HAP-1 (cell line): Measurements from ENCODE around the gene LOXL3.

Experiments
- DNase-seq, 2 experiments: peaks; one replicate each; pipeline ENCODE4 v3.0.0-alpha.2; 2016 to 2020; ENCODE audit warnings: low spot score in 2 of 2
- H3K27me3 ChIP-seq: fragments of 250-450 bp; sonication (Bioruptor Pico); 2 replicates; pipeline ENCODE4 v1.5.1; 2020; ENCODE audit warnings: low read depth, mild to moderate bottlenecking, moderate library complexity
- H3K36me3 ChIP-seq: fragments of 250-450 bp; sonication (Bioruptor Pico); replicated peaks from 2 replicates; pipeline ENCODE4 v1.5.1; 2020; ENCODE audit warnings: mild to moderate bottlenecking
- H3K4me1 ChIP-seq: fragments of 250-450 bp; sonication (Bioruptor Pico); 2 replicates; pipeline ENCODE4 v1.5.1; 2020; ENCODE audit warnings: mild to moderate bottlenecking
- H3K4me3 ChIP-seq: fragments of 250-450 bp; sonication (Bioruptor Pico); 2 replicates; pipeline ENCODE4 v1.5.1; 2020; ENCODE audit warnings: mild to moderate bottlenecking, moderate library complexity
- H3K9me3 ChIP-seq: fragments of 250-450 bp; sonication (Bioruptor Pico); 2 replicates; pipeline ENCODE4 v1.5.1; 2020; ENCODE audit warnings: mild to moderate bottlenecking, moderate library complexity
- in situ Hi-C: fragments of 300-500 bp; cut with MboI; formaldehyde crosslinking; loops from 3 replicates; pipeline ENCODE4 v1.14.3; 2020; ENCODE audit warnings: low sequenced_read_pairs, inconsistent platforms, mixed read lengths

Gene LOXL3

DNA sequence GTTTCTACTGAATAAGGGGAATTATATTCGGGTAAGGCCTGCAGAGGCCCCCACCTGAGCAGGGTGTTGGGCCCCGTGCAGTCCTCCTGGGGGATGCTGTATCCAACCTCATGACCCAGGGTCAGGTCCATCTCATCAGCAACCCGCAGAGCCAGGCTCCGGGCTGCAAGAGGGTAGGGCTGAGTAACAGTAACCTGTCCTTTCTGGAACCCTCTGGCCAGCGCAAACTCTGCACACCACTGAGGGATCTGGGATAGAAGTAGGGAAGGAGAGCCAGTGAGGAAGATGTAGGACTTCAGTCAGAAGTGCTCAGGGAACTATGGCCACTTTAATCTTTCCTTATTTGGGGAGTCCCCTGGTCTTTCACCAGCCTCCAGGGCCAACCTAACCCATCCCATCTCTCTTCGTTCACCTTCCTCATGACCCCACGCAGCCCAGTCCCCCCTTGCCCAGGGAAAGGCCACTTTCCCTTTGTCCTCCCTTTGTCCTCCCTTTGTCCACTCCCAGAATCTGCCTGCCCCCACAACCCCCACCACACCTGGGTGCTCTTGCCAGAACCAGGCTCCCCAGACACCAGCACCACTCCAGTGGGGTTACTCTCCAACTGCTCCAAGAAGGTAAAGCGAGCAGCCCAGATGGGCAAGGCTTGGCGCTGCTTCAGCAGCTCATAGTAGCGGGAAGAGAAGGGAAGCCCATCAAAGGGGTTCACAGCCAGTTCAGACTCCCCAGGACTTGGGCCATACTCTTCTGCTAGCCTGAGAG, 28.6 kb downstream of the LOXL3 start:
- H3K9me3 ChIP-seq, result no peaks in the 10 kb centered on the region
- in situ Hi-C loops, result no loop called here
- no peaks in the 10 kb centered on the region for H3K27me3 ChIP-seq
- no peak for DNase-seq
- peaks cover 29% of the 10 kb centered on the region for H3K36me3 ChIP-seq
- no peak overlapping the region for H3K4me3 ChIP-seq
- H3K4me1 ChIP-seq, result peaks cover 8% of the 10 kb centered on the region

DNA sequence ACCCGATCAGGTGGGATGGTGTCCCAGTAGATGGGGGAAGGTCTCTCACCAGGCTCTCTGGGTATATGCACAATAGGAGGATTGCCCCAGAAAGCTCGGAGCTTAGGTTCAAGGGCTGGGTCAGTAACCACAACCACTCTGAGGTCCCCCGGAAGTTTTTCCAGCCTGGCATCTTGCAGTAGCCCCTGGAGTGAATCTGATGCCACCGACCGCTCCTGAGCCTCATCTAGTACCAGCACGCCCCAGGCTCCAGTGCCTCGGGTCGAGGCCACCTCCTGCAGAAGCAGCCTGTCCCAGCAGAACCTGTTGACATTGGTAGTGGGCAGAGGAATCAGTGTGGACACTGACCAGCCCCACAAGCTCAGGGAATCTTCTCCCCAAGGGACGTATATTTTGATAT, 29.7 kb downstream of the LOXL3 start:
- in situ Hi-C loops, result no loop called here
- H3K4me1 ChIP-seq, result peaks cover 8% of the 10 kb centered on the region

DNA sequence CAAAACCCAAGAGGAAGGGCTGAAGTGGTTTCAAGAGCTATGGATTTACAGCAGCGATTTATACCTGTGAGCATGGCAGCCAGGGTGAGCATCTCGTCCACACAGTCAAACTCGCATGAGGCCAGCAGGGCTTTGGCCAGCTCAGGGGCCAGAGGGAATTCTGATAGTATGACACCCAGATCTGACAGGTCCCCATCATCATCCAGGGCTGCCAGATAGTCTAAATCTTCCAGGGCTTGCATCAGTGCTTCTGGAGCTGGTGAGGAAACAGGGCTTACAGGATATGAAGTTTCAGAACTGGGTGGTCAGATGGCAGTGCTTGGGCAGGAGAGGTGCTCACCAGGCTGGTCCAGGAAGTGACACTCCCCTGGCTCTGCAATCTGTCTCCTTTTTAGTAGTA, 31.2 kb downstream of the LOXL3 start:
- H3K9me3 ChIP-seq, result no peaks in the 10 kb centered on the region
- DNase-seq, result no peak
- H3K4me3 ChIP-seq, result no peak overlapping the region
- in situ Hi-C loops, result no loop called here
- no peaks in the 10 kb centered on the region for H3K4me1 ChIP-seq
- H3K36me3 ChIP-seq, result peaks cover 19% of the 10 kb centered on the region
- no peaks in the 10 kb centered on the region for H3K27me3 ChIP-seq

More for the DNA sequence above, 29.7 kb downstream of the LOXL3 start:
- Histone ChIP-seq H3K27me3 (no peaks in the 10 kb centered on the region), H3K9me3 (no peaks in the 10 kb centered on the region), H3K36me3 (peaks cover 27% of the 10 kb centered on the region), H3K4me3 (no peak overlapping the region)
- no peak for DNase-seq

DNA sequence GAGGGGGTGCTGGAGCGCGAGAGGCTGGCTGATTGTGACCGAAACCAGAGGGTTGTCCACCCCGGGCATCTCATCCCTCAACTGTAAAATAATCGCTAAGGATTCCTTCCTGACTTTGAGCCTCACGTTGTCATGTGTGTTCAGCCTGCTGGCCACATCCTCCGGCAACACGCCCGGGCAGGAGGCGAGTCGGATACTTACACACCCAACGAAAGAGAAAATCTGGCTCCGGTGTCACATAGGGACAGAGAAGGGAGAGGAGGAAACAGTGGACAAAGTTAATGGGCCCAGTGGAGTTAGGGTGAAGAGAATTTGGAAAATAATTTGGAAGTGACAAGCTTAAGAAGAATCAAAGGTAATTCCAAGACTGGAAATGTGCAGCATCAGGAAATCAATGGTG, 37.1 kb downstream of the LOXL3 start:
- Histone ChIP-seq H3K4me1 (no peaks in the 10 kb centered on the region), H3K4me3 (no peak overlapping the region), H3K36me3 (no peaks in the 10 kb centered on the region), H3K27me3 (no peaks in the 10 kb centered on the region), H3K9me3 (no peaks in the 10 kb centered on the region)
- no peak for DNase-seq
- in situ Hi-C loops, result no loop called here

DNA sequence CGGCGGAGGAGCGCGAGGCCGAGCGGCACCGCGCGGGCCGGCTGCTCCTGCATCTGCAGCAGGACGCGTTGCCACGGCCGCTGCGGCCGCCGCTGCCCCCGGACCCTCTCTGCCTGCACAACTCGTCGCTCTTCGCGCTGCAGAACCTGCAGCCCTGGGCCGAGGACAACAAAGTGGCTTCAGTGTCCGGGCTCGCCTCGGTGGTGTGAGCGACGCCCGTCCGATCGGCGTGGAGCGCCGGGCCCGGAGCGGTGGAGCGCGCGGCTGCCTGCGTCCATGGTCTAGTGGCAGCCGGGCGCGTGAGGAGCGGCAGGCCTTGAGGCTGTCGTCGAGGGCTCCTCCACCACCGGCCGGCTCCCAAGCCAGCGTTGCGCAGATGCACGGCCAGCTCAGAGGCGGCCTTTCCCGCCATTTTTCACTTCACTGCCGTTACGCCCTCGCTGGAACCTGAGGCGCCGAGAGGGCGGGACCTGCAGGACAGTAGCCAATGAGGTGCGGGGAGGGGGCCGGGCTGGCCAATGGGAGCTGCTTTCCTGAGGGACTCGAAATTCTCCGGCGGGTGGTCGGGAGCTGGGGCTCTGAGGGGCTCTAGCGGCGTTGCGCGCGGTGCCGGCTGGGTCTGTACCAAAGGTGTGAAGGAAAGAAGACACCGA, 37.6 kb downstream of the LOXL3 start:
- no peaks in the 10 kb centered on the region for H3K27me3 ChIP-seq
- H3K9me3 ChIP-seq, result no peaks in the 10 kb centered on the region
- DNase-seq, result no peak
- no peak overlapping the region for H3K4me3 ChIP-seq
- no peaks in the 10 kb centered on the region for H3K4me1 ChIP-seq
- no peaks in the 10 kb centered on the region for H3K36me3 ChIP-seq
- in situ Hi-C loops, result no loop called here

DNA sequence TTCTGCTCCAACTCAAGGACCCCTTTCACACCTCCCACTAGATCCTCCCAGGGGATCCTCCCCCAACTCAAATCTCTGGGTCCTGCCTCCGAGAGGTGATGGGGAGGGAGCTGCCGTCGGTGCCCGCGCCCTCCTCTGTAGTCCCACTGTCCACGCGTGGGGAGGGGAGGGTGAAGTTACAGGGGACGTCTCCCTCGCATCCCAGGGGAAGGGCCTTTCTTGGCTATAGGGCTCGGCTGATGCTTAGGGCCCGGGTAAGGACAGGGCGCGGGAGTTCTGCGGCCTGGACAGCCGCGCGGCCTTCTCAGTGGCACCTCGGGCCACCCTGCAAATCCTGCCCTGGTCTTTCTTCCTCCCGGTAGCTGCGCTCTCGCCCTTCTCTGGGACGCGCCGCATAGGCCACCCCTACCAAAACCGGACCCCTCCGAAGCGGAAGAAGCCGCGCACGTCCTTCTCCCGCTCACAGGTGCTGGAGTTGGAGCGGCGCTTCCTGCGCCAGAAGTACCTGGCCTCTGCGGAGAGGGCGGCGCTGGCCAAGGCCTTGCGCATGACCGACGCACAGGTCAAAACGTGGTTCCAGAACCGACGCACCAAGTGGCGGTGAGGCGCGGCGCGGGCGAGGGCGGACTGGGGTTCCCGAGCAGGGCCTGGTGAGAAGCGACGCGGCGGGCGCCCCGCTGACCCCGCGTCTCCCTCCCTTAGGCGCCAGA, 38.3 kb downstream of the LOXL3 start:
- no peaks in the 10 kb centered on the region for H3K27me3 ChIP-seq
- H3K4me1 ChIP-seq, result no peaks in the 10 kb centered on the region
- in situ Hi-C loops, result no loop called here
- no peaks in the 10 kb centered on the region for H3K9me3 ChIP-seq
- no peak overlapping the region for H3K4me3 ChIP-seq
- DNase-seq, result no peak
- no peaks in the 10 kb centered on the region for H3K36me3 ChIP-seq

DNA sequence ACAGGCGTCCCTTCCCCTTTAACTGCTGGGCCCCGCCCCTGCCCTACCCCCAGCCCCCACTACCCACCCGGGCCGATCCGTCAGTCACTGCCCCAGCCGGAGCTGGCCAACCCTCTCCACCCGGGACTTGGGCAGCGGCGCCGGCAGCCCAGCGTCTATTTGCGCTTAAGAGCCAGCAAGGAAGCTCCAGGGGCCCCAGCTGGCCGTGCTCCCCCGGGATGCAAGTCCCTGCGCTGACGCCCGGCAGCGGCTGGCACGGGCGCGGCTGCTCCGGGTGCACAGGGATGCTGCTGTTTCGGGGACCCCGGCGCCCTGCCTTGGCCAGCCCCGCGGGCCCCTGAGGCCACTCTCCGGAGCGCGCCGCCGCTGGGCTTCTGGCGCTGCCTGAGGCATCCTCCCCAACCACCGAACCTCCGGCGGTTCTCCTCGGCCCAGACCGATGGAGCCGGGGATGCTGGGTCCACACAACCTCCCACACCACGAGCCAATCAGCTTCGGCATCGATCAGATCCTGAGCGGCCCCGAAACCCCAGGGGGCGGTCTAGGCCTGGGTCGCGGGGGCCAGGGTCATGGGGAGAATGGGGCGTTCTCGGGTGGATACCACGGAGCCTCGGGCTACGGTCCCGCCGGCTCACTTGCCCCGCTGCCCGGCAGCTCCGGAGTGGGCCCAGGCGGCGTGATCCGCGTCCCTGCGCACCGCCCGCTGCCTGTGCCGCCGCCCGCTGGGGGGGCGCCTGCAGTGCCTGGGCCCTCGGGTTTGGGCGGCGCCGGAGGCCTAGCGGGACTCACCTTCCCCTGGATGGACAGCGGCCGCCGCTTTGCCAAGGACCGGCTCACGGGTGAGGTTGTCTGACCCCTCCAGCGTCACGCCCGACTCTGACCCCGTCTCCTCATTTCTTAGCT, 39.1 kb downstream of the LOXL3 start, which contains the start of gene TLX2:
TSS of gene TLX2 (plus strand) at position 83 of the 903 bp plus-strand sequence. CDS start at position 440, 357 bp downstream.
- no peaks in the 10 kb centered on the region for H3K4me1 ChIP-seq
- no peaks in the 10 kb centered on the region for H3K9me3 ChIP-seq
- H3K36me3 ChIP-seq, result no peaks in the 10 kb centered on the region
- H3K27me3 ChIP-seq, result no peaks in the 10 kb centered on the region
- H3K4me3 ChIP-seq, result no peak within 1 kb of the TSS
- DNase-seq, result no peak
- in situ Hi-C loops, result no loop called here

DNA sequence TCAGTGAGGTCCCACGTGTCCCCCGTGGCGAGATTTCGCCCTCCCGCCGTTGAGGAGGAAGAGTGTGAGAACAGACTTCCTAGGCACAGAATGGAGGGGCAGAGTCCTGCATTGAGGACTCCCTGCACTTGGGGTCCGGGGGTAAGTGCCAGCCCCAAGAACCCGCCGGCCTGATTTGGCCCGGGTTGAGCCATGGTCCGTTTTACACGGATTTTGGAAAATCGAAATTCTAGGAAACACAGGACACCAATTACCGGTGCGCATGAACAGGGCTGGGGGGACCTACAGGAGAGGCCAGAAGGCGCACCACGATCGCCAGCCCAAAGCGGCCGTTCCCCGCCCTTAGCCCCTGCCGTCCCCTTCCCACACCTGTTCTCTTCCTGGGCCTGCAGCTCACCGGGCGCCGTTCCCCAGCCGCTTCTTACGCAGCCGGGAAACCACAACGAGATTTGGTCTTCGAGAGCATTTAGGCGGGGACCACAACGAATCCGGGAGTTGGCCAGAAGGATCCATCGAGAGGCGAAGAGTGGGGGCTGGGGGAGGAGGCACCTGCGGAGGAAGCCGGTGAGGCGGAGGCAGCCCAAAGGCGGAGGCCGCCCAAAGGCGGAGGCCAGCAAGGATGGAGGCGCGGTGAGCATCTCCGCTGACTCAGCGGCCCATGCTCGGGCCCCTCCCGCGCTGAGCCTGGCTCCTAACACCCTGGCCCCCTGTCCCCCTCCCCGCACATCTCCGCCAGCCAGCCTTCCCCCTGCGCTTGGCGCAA, 40.0 kb downstream of the LOXL3 start:
- no peak for DNase-seq
- Histone ChIP-seq H3K9me3 (no peaks in the 10 kb centered on the region), H3K27me3 (no peaks in the 10 kb centered on the region), H3K4me1 (no peaks in the 10 kb centered on the region), H3K36me3 (no peaks in the 10 kb centered on the region), H3K4me3 (no peak overlapping the region)
- in situ Hi-C loops, result no loop called here

DNA sequence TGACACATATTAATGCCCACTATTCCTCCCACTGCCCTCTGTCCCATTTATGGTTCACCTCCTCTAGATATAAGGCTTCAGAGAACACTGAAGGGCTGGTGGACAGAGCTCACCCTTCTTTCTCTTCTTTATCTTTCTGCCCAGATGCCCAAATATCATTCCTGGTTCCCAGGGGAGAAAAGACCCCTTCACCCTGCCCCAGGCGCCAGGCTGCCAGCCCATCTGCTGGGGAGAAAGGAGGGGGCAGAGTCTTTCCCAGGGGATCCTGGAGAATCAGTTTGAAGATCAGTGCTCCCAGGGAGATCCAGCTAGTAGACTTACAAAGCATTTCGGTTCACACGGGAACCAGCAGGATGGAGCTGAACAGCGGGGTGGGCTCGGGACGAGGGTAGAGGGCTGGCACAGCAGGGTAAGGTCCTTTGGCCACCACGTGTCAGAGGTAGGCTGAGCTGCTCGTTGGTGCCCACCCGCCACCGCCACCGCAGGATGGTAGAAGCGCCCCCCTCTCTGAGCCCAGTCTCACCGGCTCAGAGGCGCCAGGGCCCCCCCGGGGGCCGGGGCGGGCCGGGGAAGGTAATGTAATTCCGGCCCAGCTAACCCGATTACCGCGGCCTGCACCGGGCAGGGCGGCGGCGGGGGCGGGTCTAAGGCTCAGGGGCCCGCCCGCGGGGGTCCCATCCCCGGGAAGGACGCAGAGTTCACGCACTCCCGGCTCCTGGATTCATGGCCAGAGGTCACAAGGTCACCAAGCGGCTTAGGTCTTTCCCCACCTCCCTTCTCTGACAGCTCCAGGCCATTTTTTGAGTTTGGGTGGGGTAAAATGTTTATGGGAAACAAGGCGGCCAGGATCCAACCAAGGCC, 40.8 kb downstream of the LOXL3 start:
- Histone ChIP-seq H3K4me3 (no peak overlapping the region), H3K27me3 (no peaks in the 10 kb centered on the region), H3K36me3 (no peaks in the 10 kb centered on the region), H3K4me1 (no peaks in the 10 kb centered on the region; the same call in 1 of the 2 replicates), H3K9me3 (no peaks in the 10 kb centered on the region)
- in situ Hi-C loops, result no loop called here
- no peak for DNase-seq

DNA sequence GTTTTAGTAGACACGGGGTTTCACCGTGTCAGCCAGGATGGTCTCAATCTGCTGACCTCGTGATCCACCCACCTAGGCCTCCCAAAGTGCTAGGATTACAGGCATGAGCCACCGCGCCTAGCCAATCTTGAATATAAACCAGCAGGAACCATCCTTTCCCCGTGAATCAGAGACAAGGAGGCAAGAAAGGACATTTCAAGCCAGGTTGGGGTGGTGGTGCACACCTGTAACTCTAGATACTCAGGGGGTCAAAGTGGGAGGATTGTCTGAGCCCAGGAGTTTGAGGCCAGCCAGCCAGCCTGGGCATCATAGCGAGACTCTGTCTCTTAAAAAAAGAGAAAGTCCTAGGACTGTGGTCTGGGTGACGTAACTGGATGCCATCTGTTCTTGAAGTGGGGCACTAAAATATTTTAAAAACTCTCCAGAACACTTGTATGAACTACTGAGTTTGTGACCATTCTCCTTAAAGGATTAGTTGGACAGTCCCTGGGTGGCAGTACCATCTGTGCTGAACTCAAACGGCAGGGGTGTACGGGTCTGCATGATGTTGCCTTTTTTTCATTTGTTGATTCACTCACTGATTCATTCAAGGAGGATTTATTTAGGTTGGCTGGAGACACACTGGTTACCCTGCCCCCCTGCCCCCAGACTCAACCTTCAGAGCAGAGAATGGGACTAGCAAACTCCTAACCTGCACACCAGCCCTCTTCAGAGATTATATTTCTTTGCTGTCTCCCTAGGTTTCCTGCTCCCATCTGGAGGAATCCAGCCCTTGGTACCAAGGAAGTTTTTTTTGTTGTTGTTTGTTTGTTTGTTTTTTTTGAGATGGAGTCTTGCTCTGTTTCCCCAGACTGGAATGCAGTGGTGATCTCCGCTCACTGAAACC, 42.4 kb downstream of the LOXL3 start:
- Histone ChIP-seq H3K9me3 (no peaks in the 10 kb centered on the region), H3K27me3 (no peaks in the 10 kb centered on the region), H3K36me3 (no peaks in the 10 kb centered on the region), H3K4me1 (peaks cover 4% of the 10 kb centered on the region), H3K4me3 (no peak overlapping the region)
- no peak for DNase-seq
- in situ Hi-C loops, result no loop called here

DNA sequence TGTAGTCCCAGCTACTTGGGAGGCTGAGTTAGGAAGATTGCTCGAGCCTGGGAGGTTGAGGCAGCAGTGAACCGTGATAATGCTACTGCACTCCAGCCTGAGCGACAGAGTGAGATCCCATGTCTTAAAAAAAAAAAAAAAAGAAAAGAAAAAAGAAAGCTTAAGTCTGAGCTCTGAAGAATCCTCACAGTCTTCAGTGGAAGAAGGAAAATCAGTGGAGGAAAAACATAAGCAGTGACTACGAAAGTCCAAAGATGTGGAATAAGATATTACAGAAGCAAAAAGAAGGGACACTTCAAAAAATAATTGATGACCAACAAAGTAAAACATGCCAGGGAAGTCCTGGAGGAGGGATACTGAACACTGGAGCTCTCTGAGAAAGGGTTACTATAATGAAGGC, 43.5 kb downstream of the LOXL3 start:
- no peak overlapping the region for H3K4me3 ChIP-seq
- H3K9me3 ChIP-seq, result no peaks in the 10 kb centered on the region
- no peak for DNase-seq
- H3K4me1 ChIP-seq, result peaks cover 4% of the 10 kb centered on the region
- no peaks in the 10 kb centered on the region for H3K27me3 ChIP-seq
- in situ Hi-C loops, result no loop called here
- H3K36me3 ChIP-seq, result peaks cover 9% of the 10 kb centered on the region
